Measurements from ENCODE around the gene REC8.

Gene REC8, protein sequence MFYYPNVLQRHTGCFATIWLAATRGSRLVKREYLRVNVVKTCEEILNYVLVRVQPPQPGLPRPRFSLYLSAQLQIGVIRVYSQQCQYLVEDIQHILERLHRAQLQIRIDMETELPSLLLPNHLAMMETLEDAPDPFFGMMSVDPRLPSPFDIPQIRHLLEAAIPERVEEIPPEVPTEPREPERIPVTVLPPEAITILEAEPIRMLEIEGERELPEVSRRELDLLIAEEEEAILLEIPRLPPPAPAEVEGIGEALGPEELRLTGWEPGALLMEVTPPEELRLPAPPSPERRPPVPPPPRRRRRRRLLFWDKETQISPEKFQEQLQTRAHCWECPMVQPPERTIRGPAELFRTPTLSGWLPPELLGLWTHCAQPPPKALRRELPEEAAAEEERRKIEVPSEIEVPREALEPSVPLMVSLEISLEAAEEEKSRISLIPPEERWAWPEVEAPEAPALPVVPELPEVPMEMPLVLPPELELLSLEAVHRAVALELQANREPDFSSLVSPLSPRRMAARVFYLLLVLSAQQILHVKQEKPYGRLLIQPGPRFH

DNA sequence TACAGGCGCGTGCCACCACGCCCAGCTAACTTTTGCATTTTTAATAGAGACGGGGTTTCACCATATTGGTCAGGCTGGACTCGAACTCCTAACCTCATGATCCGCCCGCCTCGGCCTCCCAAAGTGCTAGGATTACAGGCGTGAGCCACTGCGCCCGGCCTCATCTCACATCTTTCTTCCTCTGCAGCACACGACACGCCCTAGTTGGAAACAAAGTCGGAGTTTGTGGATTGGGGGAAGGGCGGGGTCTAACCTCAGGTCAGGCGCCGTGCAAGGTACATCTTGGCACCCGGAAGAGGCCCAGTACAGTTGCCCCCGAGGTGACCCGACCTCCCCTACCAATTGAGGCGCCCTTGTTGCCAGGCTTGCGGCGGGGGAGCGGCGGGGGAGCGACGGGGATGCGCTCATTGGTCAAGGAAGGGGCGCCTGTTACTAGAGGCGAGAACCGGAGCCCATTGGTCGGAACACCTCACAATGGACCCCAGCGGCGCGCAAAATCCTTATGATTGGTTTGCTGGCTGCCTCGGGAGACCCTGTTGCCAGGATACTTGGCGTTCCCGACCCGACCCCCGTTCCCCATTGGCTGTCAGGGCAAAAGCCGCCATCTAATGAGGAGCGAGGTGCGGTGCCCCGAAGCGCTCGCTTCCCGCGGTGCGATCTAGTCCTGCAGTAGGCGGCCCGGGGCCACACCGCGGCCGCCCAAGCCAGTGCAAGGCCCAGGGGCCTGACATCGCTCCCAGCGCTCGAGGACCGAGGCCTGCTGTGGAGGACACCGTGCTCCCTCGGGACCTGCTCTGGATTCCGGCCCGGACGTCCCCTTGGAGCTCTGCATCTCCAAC, at the start of gene REC8:
Gene REC8, plus strand, starts transcription at position 659 of the 839 bp plus-strand sequence. CDS start 473 bp downstream, outside the sequence.
- DNase-seq: peak; percentile 98

DNA sequence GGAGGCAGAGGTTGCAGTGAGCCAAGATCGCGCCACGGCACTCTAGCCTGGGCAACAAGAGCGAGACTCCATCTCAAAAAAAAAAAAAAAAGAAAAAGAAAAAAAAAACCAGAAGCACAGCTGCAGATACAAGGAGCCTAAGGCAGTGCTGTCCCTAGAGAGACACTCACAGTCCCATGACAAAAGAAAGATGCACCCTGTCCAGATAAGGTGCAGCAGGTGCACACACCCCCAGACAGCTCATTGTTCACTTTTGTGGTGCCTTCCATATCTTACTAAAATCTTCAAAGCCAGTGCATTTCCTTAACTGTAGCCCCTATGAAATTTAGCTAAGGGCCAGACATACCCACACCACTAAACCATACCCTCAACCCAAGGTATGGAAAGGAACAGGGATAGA, 49.5 kb upstream of the REC8 start:
- no peak for DNase-seq

DNA sequence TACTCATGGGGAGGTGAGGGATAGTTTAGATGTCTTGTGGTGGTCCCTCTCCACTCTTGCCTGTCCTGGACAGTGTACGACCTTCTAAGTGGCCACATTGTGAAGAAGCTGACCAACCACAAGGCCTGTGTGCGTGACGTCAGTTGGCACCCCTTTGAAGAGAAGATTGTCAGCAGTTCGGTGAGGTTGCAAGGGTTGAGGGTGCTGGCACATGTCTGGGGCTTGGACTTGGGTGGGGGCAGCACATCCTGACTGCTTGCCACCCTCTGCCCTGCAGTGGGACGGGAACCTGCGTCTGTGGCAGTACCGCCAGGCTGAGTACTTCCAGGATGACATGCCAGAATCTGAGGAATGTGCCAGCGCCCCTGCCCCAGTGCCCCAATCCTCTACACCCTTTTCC, 49.0 kb upstream of the REC8 start:
- no peak for DNase-seq

DNA sequence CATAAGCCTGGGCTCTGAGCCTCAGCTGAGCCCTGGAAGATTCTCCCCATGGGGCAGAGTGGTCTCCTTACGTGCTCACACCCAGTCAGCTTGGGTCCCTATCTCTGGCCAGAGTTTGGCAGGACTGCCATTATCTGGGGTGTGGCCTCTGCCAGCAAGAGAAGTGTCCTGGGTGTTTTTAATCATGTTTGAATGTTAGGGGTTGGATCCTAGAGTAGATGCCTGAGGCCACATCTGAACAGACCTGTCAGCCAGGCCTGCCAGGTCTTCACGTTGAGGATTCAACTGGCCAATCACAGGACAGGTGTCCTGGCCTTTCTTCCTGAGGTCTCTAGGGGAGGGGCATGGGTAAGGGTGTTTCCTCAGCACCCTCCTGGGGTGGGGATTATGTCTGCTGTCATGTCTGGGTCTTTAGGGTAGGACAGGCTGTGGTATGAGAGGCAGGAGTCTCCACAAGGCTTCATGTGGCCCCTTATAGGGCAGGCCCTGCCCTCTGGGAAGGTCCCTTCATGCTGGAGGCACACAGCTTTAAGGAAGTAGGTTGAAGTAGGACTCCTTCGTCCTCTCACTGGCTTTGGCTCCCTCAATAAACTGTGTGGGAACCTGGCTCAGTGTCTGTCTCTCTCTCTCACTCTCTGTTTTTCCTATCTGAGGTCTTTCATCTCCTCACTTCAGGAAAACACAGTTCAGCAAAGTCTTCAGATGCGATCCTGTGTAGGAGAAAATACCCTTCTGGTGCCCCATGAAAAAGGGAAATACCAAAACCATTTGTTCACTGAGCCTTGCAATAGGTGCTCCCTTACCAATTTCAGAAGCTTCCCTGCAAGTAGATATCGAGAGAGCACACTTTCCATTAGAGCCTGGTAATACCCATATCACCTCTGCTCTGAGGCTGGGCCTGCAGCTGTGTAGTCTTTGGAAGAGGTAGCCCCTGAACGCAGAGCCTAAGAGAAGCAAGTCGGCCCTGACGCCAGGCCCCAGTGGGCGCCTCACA, 48.2 kb upstream of the REC8 start:
- no peak for DNase-seq

DNA sequence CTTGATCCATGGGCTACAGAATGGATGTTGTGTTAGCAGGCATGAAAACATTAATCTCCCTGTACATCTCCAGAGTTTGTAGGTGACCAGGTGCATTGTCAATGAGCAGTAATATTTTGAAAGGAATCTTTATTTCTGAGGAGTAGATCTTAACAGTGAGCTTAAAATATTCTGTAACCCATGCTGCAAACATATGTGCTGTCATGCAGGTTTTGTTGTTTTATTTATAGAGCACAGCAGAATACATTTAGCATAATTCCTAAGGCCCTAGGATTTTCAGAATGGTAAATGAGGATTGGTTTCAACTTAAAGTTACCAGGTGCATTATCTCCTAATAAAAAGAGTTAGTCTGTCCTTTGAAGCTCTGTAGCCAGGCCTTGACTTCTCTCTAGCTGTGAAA, 44.9 kb upstream of the REC8 start:
- DNase-seq: no peak

DNA sequence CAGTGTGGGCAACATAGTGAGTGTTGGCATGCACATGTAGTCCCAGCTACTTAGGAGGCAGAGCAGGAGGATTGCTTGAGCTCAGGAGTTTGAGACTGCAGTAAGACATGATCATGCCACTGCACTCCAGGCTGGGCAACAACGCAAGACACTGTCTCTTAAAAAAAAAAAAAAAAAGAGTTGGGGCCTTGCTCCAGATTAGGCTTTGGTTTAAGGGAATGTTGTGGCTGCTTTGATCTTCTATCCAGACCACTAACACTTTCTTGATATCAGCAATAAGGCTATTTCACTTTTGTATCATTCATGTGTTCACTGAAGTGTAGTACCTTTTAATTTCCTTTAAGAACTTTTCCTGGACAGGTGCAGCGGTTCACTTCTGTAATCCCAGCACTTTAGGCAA, 44.2 kb upstream of the REC8 start:
- DNase-seq: no peak

DNA sequence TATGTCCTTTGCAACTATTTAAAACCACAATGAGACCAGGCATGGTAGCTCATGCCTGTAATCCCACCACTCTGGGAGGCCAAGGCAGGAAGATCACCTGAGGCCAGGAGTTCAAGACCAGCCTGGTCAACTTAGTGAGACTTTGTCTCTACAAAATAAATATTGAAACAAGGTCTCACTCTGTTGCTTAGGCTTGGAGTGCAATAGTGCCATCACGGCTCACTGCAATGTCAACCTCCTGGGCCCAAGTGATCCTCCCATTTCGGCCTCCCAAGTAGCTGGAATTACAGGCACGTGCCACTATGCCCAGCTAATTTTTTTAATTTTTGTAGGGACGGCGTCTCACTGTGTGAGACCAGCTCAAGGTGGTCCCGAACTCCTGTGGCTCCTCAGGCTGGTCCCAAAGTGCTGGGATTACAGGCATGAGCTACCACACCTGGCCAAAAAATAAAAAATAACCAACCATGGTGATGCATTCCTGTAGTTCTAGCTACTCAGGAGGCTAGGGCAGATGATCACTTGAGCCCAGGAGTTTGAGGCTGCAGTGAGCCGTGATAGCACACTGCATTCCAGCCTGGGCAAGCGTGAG, 42.4 kb upstream of the REC8 start:
- DNase-seq: no peak

DNA sequence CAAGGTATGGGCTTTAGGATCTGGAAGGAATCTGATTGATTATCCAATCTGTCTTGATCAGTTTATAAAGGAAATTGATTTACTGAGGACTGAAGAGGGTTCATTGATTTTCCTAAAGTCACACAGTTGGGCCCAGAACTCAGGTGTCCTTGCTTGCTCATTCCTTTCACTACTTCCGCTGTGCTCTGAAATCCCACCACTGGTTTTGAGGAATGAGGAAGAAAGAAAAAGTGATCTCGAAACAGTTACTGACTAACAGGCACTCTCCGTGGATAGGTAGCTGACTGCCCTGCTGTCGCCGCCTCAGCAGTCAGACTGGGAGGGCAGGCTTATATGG, 41.5 kb upstream of the REC8 start, which contains the start of gene FITM1:
Gene FITM1, plus strand, starts transcription at position 280 of the 337 bp plus-strand sequence. CDS start 905 bp downstream, outside the sequence.
- DNase-seq: no peak

DNA sequence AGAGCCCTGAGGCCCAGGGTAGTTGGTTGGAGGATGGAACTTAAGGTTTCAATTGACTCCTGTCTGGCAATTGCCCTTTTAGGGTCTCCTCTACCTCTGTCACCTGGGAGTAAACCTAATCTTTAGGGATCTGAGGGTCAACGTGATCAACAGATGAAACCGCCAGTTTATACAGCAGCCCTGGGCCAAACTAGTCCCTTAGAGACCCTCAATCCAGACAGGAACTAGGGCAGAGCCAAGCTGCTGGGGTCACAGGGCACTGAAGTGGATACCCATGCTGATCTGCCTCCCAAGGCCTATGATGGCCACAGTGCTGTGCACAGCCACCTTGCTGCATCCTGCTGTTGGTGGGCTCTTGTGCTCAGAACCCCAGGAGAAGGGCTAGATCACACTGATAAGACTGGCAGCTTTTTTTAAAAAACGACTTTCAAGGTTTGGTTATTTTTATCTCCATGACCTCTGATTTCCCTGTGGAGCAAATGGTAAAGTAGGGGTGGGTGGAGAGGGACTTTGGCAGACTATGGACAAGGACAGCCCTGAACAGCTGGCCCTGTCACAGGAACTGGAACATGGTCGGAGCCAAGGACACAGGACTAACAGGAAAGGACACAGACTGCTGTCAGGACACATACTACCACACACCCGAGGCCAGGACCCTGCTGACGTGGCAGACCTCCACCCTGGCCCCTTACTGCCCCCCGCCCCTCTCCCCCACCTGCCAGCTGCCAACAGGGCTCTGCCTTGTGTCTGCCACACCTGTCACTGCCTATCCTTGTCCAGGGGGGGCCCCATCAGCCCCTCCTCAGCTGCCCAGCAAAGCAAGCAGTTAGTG, 40.9 kb upstream of the REC8 start:
- no peak for DNase-seq

DNA sequence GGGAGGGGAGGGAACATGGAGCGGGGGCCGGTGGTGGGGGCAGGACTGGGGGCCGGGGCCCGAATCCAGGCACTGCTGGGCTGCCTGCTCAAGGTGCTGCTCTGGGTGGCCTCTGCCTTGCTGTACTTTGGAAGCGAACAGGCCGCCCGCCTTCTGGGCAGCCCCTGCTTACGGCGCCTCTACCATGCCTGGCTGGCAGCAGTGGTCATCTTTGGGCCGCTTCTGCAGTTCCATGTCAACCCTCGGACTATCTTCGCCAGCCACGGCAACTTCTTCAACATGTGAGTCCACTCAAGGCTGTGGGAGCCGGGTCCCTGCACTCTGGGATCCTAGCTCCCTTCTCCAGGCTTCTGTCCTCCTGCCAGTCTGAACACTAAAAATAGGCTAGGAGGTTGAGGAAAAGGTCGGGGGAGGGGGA, 40.3 kb upstream of the REC8 start:
- no peak for DNase-seq

DNA sequence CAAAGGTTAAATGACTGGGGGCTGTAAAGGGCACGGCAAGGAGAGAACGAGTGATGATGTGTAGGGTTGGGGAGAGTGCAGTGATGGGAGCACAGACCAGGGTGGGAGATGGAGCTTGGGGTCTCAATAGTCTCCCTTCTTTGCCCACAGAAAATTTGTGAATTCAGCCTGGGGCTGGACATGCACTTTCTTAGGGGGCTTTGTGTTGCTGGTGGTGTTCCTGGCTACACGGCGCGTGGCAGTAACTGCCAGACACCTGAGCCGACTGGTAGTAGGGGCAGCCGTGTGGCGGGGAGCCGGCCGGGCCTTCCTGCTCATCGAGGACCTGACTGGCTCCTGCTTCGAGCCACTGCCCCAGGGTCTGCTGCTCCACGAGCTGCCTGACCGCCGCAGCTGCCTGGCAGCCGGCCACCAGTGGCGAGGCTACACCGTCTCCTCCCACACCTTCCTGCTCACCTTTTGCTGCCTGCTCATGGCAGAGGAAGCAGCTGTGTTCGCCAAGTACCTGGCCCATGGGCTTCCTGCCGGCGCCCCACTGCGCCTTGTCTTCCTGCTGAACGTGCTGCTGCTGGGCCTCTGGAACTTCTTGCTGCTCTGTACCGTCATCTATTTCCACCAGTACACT, 39.7 kb upstream of the REC8 start:
- no peak for DNase-seq

DNA sequence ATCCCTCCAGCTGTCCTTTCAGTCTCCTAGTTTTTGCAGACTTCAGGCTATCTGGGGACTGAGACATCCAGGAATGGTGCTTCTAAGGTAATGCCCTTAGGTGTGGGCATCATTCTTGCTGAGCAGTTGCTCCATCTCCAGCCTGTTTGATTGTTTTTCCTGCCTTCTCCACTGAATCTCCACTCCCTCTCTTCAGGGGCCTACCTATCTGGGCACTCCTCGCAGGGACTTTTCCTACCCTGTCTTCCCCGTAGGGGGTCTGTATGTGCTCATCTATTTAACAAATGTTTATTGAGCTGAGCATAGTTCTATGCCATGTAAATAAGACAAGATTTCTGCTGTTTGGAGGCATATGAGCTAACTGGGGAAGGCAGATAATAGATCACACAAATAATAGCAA, 38.9 kb upstream of the REC8 start:
- no peak for DNase-seq

DNA sequence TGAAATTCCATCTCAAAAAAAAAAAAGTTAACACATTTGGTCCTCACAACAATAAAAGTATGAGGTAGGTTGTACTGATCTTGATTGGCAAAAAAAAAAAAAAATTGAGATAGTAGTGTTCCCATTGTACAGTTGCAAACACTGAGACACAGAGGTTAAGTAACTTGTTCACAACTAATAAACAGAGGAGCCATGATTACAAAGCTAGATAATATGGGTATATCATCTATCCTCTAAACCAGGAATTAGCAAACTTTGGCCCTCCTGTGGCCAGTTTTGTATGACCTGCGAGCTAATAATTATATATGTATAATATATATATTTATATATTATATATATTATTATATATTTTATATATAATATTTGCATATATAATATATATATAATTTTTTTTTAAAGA, 38.1 kb upstream of the REC8 start:
- no peak for DNase-seq

DNA sequence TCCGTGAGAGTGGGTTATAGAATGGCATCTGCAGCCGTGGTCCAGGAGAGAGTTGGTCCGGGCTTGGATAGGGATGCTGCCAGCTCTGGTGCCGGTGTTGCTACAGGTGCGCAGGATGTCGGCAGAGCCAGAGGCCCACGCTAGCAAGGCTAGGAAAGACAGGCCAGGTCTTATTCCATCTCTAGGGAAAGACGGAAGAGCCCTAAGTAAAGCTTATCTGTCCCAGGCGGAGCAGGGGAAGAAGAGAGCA, 36.4 kb upstream of the REC8 start:
- DNase-seq: no peak

DNA sequence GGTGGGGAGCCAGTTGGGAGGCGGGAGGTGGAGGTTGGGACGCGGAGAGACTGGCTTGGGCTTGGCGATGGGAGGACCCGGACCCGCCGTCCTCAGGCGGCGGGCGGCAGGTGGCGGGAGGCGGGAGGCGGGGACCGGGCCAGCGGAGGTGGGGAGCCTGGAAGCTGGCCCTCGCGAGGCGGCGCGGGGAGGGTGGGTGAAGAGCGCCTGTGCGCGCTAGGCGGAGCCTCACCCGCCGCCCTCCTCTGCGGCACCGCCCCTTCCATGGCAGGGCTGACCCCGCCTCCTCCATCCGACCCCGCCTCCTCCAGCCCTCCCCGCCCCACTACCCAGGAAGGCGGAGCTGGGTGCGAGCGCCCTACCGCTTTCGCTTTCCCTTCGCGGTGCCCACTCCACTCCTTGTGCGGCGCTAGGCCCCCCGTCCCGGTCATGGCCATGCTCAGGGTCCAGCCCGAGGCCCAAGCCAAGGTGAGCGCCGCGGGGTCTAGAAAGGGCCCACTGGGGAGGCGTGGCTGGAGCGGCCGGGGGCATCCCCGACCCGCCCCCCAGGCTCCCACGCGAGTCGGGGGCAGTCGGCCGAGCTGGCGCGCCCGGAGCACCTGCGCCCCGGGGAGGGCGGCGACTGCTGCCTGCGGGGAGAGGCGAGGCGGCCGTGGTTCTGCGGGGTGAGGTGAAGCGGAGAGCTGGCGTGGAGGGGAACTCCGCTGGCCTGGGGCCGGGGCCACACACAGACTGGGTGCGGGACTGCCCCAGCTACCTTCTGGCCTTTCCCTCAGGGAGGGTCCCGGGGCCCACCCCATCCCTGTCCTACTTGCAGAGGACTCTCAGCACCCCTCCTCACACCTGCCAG, 35.8 kb upstream of the REC8 start, which contains the start of gene PSME1:
Gene PSME1, plus strand, starts transcription at position 361 of the 850 bp plus-strand sequence. Its CDS starts 69 bp downstream, at position 430.
- peak; percentile 84 for DNase-seq

DNA sequence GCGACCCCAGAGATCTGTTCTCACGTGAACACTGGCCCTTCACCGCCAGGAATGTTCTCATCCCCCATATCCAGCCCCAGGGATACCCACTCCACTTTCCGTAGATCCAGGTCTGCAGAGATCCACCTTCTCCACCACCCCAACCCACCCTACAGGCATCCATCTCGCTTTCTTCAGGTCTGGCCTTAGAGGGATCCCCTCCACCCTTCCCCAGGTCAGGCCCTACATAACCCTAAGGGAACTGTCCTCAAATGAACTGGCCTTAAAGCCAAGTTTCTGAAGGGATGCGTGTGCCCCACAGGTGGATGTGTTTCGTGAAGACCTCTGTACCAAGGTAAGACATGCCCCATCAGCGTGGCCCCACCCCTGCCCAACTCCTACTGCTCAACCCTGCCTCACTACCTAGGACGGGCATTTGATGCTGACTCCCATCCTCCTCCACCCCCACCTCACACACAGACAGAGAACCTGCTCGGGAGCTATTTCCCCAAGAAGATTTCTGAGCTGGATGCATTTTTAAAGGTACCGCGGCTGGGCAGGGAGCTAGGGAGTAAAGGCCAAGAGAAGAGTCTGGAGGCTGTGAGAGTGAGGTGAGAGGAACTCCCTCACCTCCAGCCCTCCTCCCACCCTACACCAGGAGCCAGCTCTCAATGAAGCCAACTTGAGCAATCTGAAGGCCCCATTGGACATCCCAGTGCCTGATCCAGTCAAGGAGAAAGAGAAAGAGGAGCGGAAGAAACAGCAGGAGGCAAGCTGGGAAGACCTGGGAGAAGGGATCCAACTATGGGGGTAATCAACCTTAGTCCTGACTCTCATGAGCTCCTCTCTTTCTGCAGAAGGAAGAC, 35.0 kb upstream of the REC8 start:
- DNase-seq: no peak

DNA sequence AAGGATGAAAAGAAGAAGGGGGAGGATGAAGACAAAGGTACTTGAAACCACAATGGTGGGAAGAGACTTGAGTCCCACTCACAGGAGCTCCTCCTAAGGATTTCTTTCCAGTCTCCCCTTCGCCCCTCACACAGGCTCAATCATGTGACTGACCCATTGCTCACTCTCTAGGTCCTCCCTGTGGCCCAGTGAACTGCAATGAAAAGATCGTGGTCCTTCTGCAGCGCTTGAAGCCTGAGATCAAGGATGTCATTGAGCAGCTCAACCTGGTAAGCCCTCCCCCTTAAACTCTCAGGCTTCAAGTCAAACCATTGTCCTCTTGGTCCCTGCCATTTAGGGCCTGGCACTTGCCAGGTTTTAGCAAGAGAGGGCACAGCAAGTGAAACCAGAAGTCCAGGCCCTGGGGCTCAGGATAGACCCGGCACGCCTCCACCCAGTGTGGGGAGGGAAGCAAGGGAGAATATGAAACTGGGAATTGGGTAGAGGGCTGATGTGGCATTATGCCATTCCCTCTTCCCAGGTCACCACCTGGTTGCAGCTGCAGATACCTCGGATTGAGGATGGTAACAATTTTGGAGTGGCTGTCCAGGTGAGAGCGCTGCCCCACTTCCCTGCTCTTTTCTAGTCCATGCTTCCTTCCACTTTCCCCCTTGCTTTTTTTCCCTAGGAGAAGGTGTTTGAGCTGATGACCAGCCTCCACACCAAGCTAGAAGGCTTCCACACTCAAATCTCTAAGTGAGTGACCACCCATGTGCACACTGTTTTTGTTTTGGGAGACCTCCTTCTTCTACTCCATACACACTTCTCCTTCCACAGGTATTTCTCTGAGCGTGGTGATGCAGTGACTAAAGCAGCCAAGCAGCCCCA, 34.1 kb upstream of the REC8 start:
- no peak for DNase-seq
